GM21825 (cell line): Measurements from ENCODE around the gene CALML3.

Experiments used
- ATAC-seq: cut with Tn5 transposase; IDR thresholded peaks from one replicate; pipeline ENCODE4 v1.9.1; 2021; ENCODE audit warnings: mild to moderate bottlenecking, moderate library complexity; ENCODE audit not compliant: unreplicated experiment

The CALML3 gene

GRCh38 chr10:5523796-5524574 lies 776 bp upstream of the CALML3 start:
- ATAC-seq: no peak

GRCh38 chr10:5525561-5526341 lies 990 bp downstream of the CALML3 start:
- ATAC-seq: no peak

- no peak for ATAC-seq
These were observed 2.0 kb downstream of the CALML3 start for GRCh38 chr10:5526691-5527331.

GRCh38 chr10:5527332-5528200 lies 2.8 kb downstream of the CALML3 start:
- ATAC-seq: no peak

- no peak for ATAC-seq
These were observed 4.4 kb downstream of the CALML3 start for GRCh38 chr10:5528989-5529701.

- ATAC-seq: no peak
These were observed 5.1 kb downstream of the CALML3 start for GRCh38 chr10:5529702-5530411.

GRCh38 chr10:5530412-5530806 lies 5.6 kb downstream of the CALML3 start:
- no peak for ATAC-seq

GRCh38 chr10:5530846-5531557 lies 6.2 kb downstream of the CALML3 start:
- ATAC-seq: no peak

GRCh38 chr10:5531558-5532306 lies 7.0 kb downstream of the CALML3 start:
- no peak for ATAC-seq

GRCh38 chr10:5532307-5532605 lies 7.5 kb downstream of the CALML3 start:
- no peak for ATAC-seq

GRCh38 chr10:5532618-5533097 lies 7.9 kb downstream of the CALML3 start:
- no peak for ATAC-seq

- ATAC-seq: no peak
These were observed 8.5 kb downstream of the CALML3 start for GRCh38 chr10:5533098-5533731.

GRCh38 chr10:5534051-5534821 lies 9.5 kb downstream of the CALML3 start:
- no peak for ATAC-seq

- ATAC-seq: no peak
These were observed 10.4 kb downstream of the CALML3 start for GRCh38 chr10:5534880-5535856.

GRCh38 chr10:5536486-5537081 lies 11.8 kb downstream of the CALML3 start:
- ATAC-seq: no peak
